Right lobe of liver (tissue), 4 donors: Measurements from ENCODE around the gene IDI1.

Experiments used
- CTCF ChIP-seq, 4 donors: fragments of 200-600 bp in 3 of 4; fragments of 450-650 bp in 1 of 4; IDR thresholded peaks; one replicate each; pipeline versions ENCODE4 v1.5.1 to v1.8.0; 2016 to 2022; ENCODE audit warnings: antibody characterized with exemption in 4 of 4, mild to moderate bottlenecking in 2 of 4
- POLR2A ChIP-seq: fragments of 450-650 bp; IDR thresholded peaks from one replicate; pipeline ENCODE4 v1.6.1; 2017; ENCODE audit warnings: antibody characterized with exemption, mild to moderate bottlenecking
- donor health status: DM: no; HTN: no; CAD: no.
- donor health status: DM: no; HTN: no; CAD: no.
- donor health status: DM: no; HTN: yes; CAD: no.

- TF ChIP-seq CTCF (IDR thresholded peaks at IDR 0.05) (no peak), POLR2A (no peak)
These were observed 44.8 kb downstream of the IDI1 start for GRCh38 chr10:1003884-1004670.
